Hepatocyte (in vitro differentiated cells): Measurements from ENCODE around the gene PRPS1. TPM values are rescaled to one million over a fixed set of nuclear protein-coding genes. Genes with fewer than 3 reads are reported as not detected.

Experiments used
- DNase-seq: peaks from one replicate; pipeline ENCODE4 v3.0.0-alpha.2; 2016; ENCODE audit warnings: low spot score
- H2AFZ ChIP-seq: fragments of 200-600 bp; sonication (generic); 2 replicates; pipeline ENCODE4 v1.6.0; 2016; ENCODE audit warnings: antibody characterized with exemption, mild to moderate bottlenecking
- H3K27ac ChIP-seq: fragments of 200-600 bp; sonication (generic); 2 replicates; pipeline ENCODE4 v1.5.1; 2016; ENCODE audit warnings: mild to moderate bottlenecking
- H3K27me3 ChIP-seq: fragments of 200-600 bp; sonication (generic); 2 replicates; pipeline ENCODE4 v1.6.1; 2016
- H3K36me3 ChIP-seq: fragments of 200-600 bp; sonication (generic); replicated peaks from 2 replicates; pipeline ENCODE4 v1.5.1; 2016; ENCODE audit warnings: low read depth; ENCODE audit not compliant: insufficient read depth
- H3K4me1 ChIP-seq: fragments of 200-600 bp; sonication (generic); 2 replicates; pipeline ENCODE4 v1.5.1; 2016; ENCODE audit warnings: mild to moderate bottlenecking, moderate library complexity; ENCODE audit not compliant: insufficient read depth
- H3K4me2 ChIP-seq: fragments of 200-600 bp; sonication (generic); 2 replicates; pipeline ENCODE4 v1.6.0; 2016
- H3K4me3 ChIP-seq: fragments of 200-600 bp; sonication (generic); 2 replicates; pipeline ENCODE4 v1.5.1; 2016; ENCODE audit warnings: mild to moderate bottlenecking
- H3K79me2 ChIP-seq: fragments of 200-600 bp; sonication (generic); 2 replicates; pipeline ENCODE4 v1.6.0; 2017; ENCODE audit warnings: mild to moderate bottlenecking
- H3K9me2 ChIP-seq: fragments of 200-600 bp; sonication (generic); replicated peaks from 2 replicates; pipeline ENCODE4 v1.6.0; 2017; ENCODE audit warnings: mild to moderate bottlenecking; ENCODE audit not compliant: insufficient read depth
- H3K9me3 ChIP-seq: fragments of 200-600 bp; sonication (generic); 2 replicates; pipeline ENCODE4 v1.5.1; 2016; ENCODE audit warnings: low read depth, mild to moderate bottlenecking
- H4K20me1 ChIP-seq: fragments of 200-600 bp; sonication (generic); 2 replicates; pipeline ENCODE4 v1.6.0; 2016; ENCODE audit warnings: mild to moderate bottlenecking; ENCODE audit not compliant: insufficient read depth, poor library complexity, severe bottlenecking
- EZH2 ChIP-seq: fragments of 200-600 bp; sonication (generic); IDR thresholded peaks from 2 replicates; pipeline ENCODE4 v1.6.1; 2016; ENCODE audit warnings: antibody characterized with exemption, mild to moderate bottlenecking, borderline replicate concordance
- EZH2phosphoT487 ChIP-seq: fragments of 200-600 bp; sonication (generic); IDR thresholded peaks from one replicate; pipeline ENCODE4 v1.6.1; 2018; ENCODE audit warnings: antibody characterized with exemption, mild to moderate bottlenecking, low read depth, moderate library complexity; ENCODE audit not compliant: unreplicated experiment, severe bottlenecking
- WGBS: methylation state at CpG from one replicate; pipeline ENCODE4 v1.1.6; 2016; ENCODE audit warnings: low lambda C conversion rate; ENCODE audit errors: missing lambda C conversion rate; 5-methylcytosine and 5-hydroxymethylcytosine counted together
- polyA plus RNA-seq: library from polyadenylated mRNA; unstranded; fragments of >200 nt; fragmentation: Nextera tagmentation; extraction: Ambion mirVana; gene quantifications from 2 replicates; pipeline ENCODE4 v1.2.1, GENCODE V29; 2016
- total RNA-seq: library from RNA; depleted of rRNA; stranded (reverse); fragments of >200 nt; gene quantifications from 2 replicates; pipeline ENCODE4 v1.2.3, GENCODE V29; 2014
- TF ChIP-seq, protein P1 (sequence below): fragments of 200-600 bp; sonication (generic); IDR thresholded peaks from 2 replicates; pipeline ENCODE4 v1.5.1; 2016; ENCODE audit warnings: antibody characterized with exemption, mild to moderate bottlenecking; ENCODE audit not compliant: poor library complexity

The PRPS1 gene
- total and polyA plus RNA-seq, 2 experiments from 2014 or later = 41.1 to 59.2 TPM

- TF ChIP-seq EZH2 (no peak), EZH2phosphoT487 (no peak)
- TF ChIP-seq, protein P1, sequence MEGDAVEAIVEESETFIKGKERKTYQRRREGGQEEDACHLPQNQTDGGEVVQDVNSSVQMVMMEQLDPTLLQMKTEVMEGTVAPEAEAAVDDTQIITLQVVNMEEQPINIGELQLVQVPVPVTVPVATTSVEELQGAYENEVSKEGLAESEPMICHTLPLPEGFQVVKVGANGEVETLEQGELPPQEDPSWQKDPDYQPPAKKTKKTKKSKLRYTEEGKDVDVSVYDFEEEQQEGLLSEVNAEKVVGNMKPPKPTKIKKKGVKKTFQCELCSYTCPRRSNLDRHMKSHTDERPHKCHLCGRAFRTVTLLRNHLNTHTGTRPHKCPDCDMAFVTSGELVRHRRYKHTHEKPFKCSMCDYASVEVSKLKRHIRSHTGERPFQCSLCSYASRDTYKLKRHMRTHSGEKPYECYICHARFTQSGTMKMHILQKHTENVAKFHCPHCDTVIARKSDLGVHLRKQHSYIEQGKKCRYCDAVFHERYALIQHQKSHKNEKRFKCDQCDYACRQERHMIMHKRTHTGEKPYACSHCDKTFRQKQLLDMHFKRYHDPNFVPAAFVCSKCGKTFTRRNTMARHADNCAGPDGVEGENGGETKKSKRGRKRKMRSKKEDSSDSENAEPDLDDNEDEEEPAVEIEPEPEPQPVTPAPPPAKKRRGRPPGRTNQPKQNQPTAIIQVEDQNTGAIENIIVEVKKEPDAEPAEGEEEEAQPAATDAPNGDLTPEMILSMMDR = no peak
- Histone ChIP-seq H2AFZ (no peak overlapping the region), H3K4me3 (no peak overlapping the region), H3K27ac (peak overlapping the region; percentile 96), H3K9me2 (no peaks in the 10 kb centered on the region), H3K9me3 (no peaks in the 10 kb centered on the region), H3K4me2 (peak overlapping the region; percentile 79), H3K36me3 (no peaks in the 10 kb centered on the region), H4K20me1 (no peaks in the 10 kb centered on the region), H3K27me3 (no peaks in the 10 kb centered on the region), H3K79me2 (no peaks in the 10 kb centered on the region), H3K4me1 (peaks cover 45% of the 10 kb centered on the region)
- 83% methylated on average over 4 of the region's 4 CpGs for WGBS
- no peak for DNase-seq
Measured at GRCh38 chrX:107677909-107678308, 49.6 kb downstream of the PRPS1 start.

- Histone ChIP-seq H3K4me2 (no peak overlapping the region), H3K9me2 (no peaks in the 10 kb centered on the region), H3K27me3 (no peaks in the 10 kb centered on the region), H3K79me2 (no peaks in the 10 kb centered on the region), H2AFZ (no peak overlapping the region), H3K27ac (peak overlapping the region; percentile 96), H3K4me1 (peaks cover 46% of the 10 kb centered on the region), H3K4me3 (no peak overlapping the region), H3K36me3 (no peaks in the 10 kb centered on the region), H3K9me3 (no peaks in the 10 kb centered on the region), H4K20me1 (no peaks in the 10 kb centered on the region)
- WGBS = 86% methylated on average over 8 of the region's 8 CpGs
- TF ChIP-seq EZH2phosphoT487 (no peak), EZH2 (no peak)
- TF ChIP-seq, protein P1 = no peak
- DNase-seq = peak; percentile 54
Measured at GRCh38 chrX:107678957-107679740, 50.8 kb downstream of the PRPS1 start.

DNA sequence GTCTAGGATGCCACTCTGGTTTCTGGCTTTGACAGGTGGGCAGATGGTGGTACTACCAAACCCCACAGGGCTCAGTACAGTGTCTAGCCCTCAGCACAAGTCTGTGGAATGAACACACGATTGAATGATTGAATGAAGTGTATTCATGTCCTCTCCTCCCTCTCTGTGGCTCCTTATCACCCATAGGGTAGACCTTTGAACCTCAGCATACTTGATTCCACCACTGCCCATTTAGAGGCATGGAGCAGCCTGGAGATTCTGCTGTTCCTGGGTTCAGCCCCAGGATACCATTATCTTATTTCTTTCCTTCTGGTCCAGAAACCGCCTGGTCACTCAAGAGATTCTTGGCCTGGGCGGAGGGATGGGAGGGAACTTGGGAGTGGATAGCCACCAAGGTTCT, 53.9 kb downstream of the PRPS1 start:
- no peaks in the 10 kb centered on the region for H3K79me2 ChIP-seq
- TF ChIP-seq EZH2 = no peak
- TF ChIP-seq, protein P1 = no peak
- no peak for TF ChIP-seq EZH2phosphoT487
- no peak overlapping the region for H3K4me2 ChIP-seq
- peak overlapping the region; percentile 68 for H3K27ac ChIP-seq
- H3K4me1 ChIP-seq = peaks cover 44% of the 10 kb centered on the region
- H2AFZ ChIP-seq = no peak overlapping the region
- H3K36me3 ChIP-seq = no peaks in the 10 kb centered on the region
- no peaks in the 10 kb centered on the region for H3K9me2 ChIP-seq
- H4K20me1 ChIP-seq = no peaks in the 10 kb centered on the region
- WGBS = 87% methylated on average over 3 of the region's 3 CpGs
- H3K4me3 ChIP-seq = no peak overlapping the region
- no peaks in the 10 kb centered on the region for H3K27me3 ChIP-seq
- no peak for DNase-seq
- H3K9me3 ChIP-seq = no peaks in the 10 kb centered on the region
